VCaP (cell line): ENCODE measurements around the gene CUL3.
A peak's percentile ranks its signal among the peaks of the same experiment; 100 is the strongest.

ENCODE experiments used
- H3K27ac ChIP-seq: fragments of 450-650 bp; 2 replicates; pipeline ENCODE4 v1.5.1; 2017
- CTCF ChIP-seq: fragments of 450-650 bp; conservative IDR thresholded peaks from 2 replicates; pipeline ENCODE4 v1.5.1; 2017; ENCODE audit warnings: mild to moderate bottlenecking, moderate library complexity

Gene CUL3

DNA sequence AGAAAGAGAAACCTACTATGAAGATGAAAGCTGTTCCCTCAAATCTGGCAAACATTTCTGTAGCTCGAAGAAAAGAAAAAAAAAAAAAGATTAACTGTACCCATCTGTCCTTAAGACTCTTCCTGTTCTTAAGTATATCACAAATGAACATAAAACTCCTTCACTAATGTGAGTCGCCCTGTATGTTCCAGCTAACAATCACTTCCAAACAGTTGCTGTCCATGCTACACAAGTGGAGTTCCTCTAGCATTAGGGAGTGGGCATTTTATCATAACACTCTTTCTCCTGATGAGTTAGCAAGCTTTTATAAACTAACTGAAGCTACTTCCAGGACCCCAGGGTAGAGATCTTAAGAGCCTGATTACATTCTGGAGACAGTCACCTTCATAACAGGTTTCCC lies 5.8 kb downstream of the CUL3 start:
- peak overlapping the region; percentile 34 for H3K27ac ChIP-seq
- no peak for TF ChIP-seq CTCF

DNA sequence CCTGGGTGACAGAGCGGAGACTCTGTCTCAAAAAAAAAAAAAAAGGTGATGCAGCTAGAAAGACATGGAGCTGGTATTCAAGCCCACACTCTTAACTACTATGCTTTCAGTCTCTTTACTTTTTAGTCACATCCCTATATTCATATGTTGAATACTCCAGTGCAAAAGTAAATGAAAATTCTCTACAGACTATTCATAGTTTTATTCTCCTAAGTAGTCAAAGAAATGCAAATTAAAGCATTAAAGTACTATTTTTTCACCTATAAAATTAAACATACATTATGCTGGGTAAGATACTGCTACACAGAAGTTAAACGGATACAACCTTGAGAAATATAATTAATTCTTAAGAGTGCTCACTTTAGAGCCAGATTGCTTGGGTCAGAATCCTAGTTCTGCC lies 7.6 kb downstream of the CUL3 start:
- H3K27ac ChIP-seq = no peak overlapping the region
- TF ChIP-seq CTCF = no peak

- no peak for TF ChIP-seq CTCF
- H3K27ac ChIP-seq = no peak overlapping the region
Measured at GRCh38 chr2:224576088-224576715, 9.0 kb downstream of the CUL3 start.

DNA sequence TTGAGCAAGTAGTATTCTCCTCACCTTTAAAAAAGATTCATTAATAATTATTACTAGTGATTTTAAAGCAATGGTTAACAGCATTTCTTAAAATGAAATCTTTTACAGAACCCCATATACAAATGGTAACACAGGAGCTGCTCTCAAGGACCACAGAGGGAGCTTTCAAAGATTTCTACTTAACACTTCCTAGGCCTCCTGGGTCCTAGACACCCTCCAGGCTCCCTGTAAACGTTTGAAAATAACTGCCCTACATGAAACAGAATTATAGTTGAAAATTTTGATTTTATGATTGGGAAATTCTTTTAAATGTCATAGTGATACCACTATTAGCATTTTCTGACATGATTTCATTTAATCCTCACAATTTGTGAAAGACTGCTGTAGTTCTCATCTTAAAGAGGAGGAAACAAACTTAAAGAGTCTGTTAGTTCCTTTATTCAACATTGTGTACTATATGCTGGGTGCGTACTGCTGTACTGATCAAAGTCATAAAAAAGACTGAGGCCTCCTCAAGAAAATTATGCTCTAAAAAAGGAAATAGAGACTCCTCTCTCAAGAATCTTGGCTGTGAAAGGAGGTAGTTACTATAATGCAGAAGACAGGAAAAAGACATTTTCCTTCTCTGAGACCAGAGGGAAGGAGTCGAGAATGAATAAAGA lies 10.6 kb downstream of the CUL3 start:
- H3K27ac ChIP-seq = no peak overlapping the region
- TF ChIP-seq CTCF = no peak

DNA sequence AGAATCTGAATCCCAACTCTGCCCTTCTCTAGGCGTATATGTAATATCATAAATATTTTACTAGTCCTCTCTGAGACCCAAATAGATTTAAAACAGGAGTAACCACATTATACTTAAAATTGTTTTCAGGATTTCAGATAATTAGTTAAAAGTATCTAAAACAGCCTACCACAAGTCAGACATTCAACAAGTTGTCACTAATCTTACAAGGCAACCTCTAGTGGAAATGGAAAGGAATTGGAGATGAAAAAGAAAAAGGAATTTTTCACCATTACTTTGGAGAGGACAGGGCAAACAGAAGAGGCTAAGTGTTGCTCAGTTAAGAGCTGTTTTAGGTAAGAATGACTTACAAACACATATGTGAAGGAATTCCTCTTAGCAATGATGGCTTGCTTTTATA lies 11.4 kb downstream of the CUL3 start:
- no peak overlapping the region for H3K27ac ChIP-seq

GRCh38 chr2:224572338-224572737 lies 12.8 kb downstream of the CUL3 start:
- H3K27ac ChIP-seq = no peak overlapping the region
- no peak for TF ChIP-seq CTCF

More for the DNA sequence above, 11.4 kb downstream of the CUL3 start:
- no peak for TF ChIP-seq CTCF

DNA sequence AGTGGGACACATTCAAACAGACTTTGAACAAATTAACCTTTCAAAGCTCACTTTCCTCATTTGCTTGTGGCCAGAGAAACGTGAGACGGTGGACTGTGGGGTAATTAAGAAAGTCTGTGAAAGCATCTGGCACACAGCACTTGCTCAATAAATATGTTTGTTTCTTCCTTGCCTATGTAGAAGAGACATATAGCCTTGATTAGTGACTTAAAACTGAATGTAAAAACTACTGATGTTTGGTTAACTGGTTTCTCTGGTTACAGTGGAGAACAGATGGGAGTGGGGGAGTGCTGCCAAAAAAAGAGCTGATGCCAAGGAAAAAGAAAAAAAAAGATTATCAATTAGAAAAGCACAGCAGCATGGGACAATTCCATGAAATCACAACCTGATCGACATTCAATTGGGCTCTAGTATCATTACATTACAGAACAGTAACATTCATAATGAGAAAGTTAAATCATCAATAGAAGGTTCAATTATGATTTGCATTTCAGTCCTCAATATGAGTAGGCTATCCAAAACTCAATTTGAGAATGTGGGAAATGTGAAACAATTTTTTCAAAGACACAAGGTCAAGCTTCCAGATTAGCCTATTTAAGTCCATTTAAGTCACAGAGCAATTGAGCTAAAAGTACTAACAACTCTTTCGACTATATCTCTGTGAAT lies 14.7 kb downstream of the CUL3 start:
- TF ChIP-seq CTCF = no peak
- H3K27ac ChIP-seq = no peak overlapping the region
